Heart left ventricle (tissue), 16 donors: ENCODE results near the gene PRKRIP1. TPM values are rescaled to one million over a fixed set of nuclear protein-coding genes. Genes with fewer than 3 reads are reported as not detected.

Source experiments
- ATAC-seq, 4 donors: fragments of 200-7000 bp; cut with Tn5 transposase; one replicate each; pipeline ENCODE4 v1.9.1; 2020 to 2022; ENCODE audit warnings: moderate library complexity in 4 of 4, mild to moderate bottlenecking in 3 of 4, moderate number of reproducible peaks in 1 of 4
- DNase-seq, 5 donors: peaks; one replicate each; pipeline ENCODE4 v3.0.0-alpha.2; 2020
- H3K27ac ChIP-seq, 12 donors: fragments of 200-600 bp; sonication (generic) in 4 of 12; one replicate each; pipeline versions ENCODE4 v1.5.0 to v1.8.0; 2016 to 2022; ENCODE audit warnings: mild to moderate bottlenecking in 2 of 12
- H3K27me3 ChIP-seq, 9 donors: fragments of 200-600 bp; sonication (generic) in 2 of 9; one replicate each; pipeline versions ENCODE4 v1.5.1 to v1.8.0; 2016 to 2022; ENCODE audit warnings: mild to moderate bottlenecking in 3 of 9
- H3K36me3 ChIP-seq, 9 donors: fragments of 200-600 bp; sonication (generic) in 2 of 9; one replicate each; pipeline versions ENCODE4 v1.5.0 to v1.8.0; 2018 to 2022; ENCODE audit warnings: mild to moderate bottlenecking in 2 of 9
- H3K4me1 ChIP-seq, 12 donors: fragments of 200-600 bp; sonication (generic) in 4 of 12; one replicate each; pipeline versions ENCODE4 v1.5.0 to v1.8.0; 2016 to 2022; ENCODE audit warnings: mild to moderate bottlenecking in 3 of 12
- H3K4me3 ChIP-seq, 12 donors: fragments of 200-600 bp; sonication (generic) in 4 of 12; one replicate each; pipeline versions ENCODE4 v1.5.0 to v1.8.0; 2017 to 2022; ENCODE audit warnings: mild to moderate bottlenecking in 9 of 12, moderate library complexity in 4 of 12
- H3K9me3 ChIP-seq, 12 donors: fragments of 200-600 bp; sonication (generic) in 4 of 12; one replicate each; pipeline versions ENCODE4 v1.5.0 to v1.8.0; 2016 to 2022; ENCODE audit warnings: mild to moderate bottlenecking in 1 of 12
- POLR2A ChIP-seq, 2 donors: fragments of 450-650 bp; IDR thresholded peaks; one replicate each; pipeline ENCODE4 v1.6.1; 2017; ENCODE audit warnings: antibody characterized with exemption in 2 of 2, mild to moderate bottlenecking in 2 of 2, moderate library complexity in 2 of 2
- WGBS, 4 donors: extraction: QIAGEN DNeasy Blood & Tissue Kit in 2 of 4; methylation state at CpG; one replicate each; pipeline versions ENCODE4 v1.1.5 to v1.1.7; 2013 to 2018; 5-methylcytosine and 5-hydroxymethylcytosine counted together
- intact Hi-C, 10 donors: fragments of 100-400 bp; cut with DNase I; formaldehyde crosslinking; loops; one replicate each; pipeline versions ENCODE4 v1.11.1 to v1.14.2; 2022
- polyA plus RNA-seq, 2 donors: library from polyadenylated mRNA; stranded (reverse); fragments of 200-250 nt; gene quantifications; one replicate each; pipeline ENCODE4 v1.2.3, GENCODE V29; 2013
- total RNA-seq, 9 donors: library from RNA; depleted of rRNA in 2 of 9; stranded (reverse); fragments of >200 nt in 2 of 9; fragmentation: NEBNext Ultra II Directional in 3 of 9; extraction: Animal tissue kit (Norgen Biotek cat#: 25700) in 3 of 9; gene quantifications; one replicate each; pipeline versions ENCODE4 v1.1.0 to v1.2.4, GENCODE V29; 2016 to 2023
- TF ChIP-seq, protein P1 (sequence below), 12 donors: fragments of 200-600 bp; sonication (generic) in 4 of 12; IDR thresholded peaks; one replicate each; pipeline versions ENCODE4 v1.5.0 to v1.8.0; 2018 to 2022; ENCODE audit warnings: antibody characterized with exemption in 12 of 12, mild to moderate bottlenecking in 5 of 12
- donor health status: ischemic (EF 13 %, LVEDD 7.1; RV severe dilation, severe dysfunction).
- donor health status: healthy with polysubstance abuse.
- donor health status: DM: no; HTN: yes; CAD: no.
- donor health status: DM: no; HTN: no; CAD: no.
- donor health status: ischemic (EF 25% LVEDD 6.9; RV normal size, moderate dysfunction).
- donor health status: ischemic (EF 25% LVEDD 5.7; RV mildly dilated, moderate dysfunction).
- donor health status: healthy.
- donor health status: DM: yes; HTN: yes; CAD: no.
- donor health status: ischemic (EF 35%, LVEDD 5.7; RV mildly dilated, moderate dysfunction).
- donor health status: nonischemic (EF 11% LVEDD 7.7; RV severe dilation, severe dysfunction).
- donor health status: DM: yes; HTN: yes; CAD: no.
- donor health status: PGD.
- donor health status: ischemic (EF 29% LVEDD 5.4; RV normal size, mild dysfunction).
- donor health status: nonischemic (EF 23%, LVEDD 6.1; RV moderate dilation, normal function).

The PRKRIP1 gene
- total and polyA plus RNA-seq, 11 donors, result 7.4 to 15.2 (median 11.7) TPM

- DNase-seq (no peak), ATAC-seq (no peak)
- Histone ChIP-seq H3K36me3 (peaks cover 0 to 39% (median 30%) of the 10 kb centered on the region in 9 donors), H3K9me3 (no peaks in the 10 kb centered on the region), H3K27me3 (no peaks in the 10 kb centered on the region), H3K4me3 (peak overlapping the region; percentile 66 to 97 (median 84)), H3K4me1 (peaks cover 0 to 22% (median 10%) of the 10 kb centered on the region in 12 donors), H3K27ac (peak overlapping the region; percentile 51 to 90 (median 84))
- 13 to 17% (median 15%) methylated on average over 9 of the region's 9 CpGs for WGBS, 4 donors
- intact Hi-C loops, result no loop called here
- no peak for TF ChIP-seq POLR2A (IDR thresholded peaks at IDR 0.05)
- TF ChIP-seq, protein P1, sequence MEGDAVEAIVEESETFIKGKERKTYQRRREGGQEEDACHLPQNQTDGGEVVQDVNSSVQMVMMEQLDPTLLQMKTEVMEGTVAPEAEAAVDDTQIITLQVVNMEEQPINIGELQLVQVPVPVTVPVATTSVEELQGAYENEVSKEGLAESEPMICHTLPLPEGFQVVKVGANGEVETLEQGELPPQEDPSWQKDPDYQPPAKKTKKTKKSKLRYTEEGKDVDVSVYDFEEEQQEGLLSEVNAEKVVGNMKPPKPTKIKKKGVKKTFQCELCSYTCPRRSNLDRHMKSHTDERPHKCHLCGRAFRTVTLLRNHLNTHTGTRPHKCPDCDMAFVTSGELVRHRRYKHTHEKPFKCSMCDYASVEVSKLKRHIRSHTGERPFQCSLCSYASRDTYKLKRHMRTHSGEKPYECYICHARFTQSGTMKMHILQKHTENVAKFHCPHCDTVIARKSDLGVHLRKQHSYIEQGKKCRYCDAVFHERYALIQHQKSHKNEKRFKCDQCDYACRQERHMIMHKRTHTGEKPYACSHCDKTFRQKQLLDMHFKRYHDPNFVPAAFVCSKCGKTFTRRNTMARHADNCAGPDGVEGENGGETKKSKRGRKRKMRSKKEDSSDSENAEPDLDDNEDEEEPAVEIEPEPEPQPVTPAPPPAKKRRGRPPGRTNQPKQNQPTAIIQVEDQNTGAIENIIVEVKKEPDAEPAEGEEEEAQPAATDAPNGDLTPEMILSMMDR (IDR thresholded peaks at IDR 0.05), result no peak
Observed at GRCh38 chr7:102395592-102395872, 631 bp upstream of the PRKRIP1 start.

GRCh38 chr7:102396710-102397019 lies 502 bp downstream of the PRKRIP1 start:
- Histone ChIP-seq H3K9me3 (no peaks in the 10 kb centered on the region), H3K27ac (peak overlapping the region; percentile 1 to 90 (median 84)), H3K4me3 (peak overlapping the region; percentile 66 to 97 (median 84)), H3K4me1 (peaks cover 0 to 22% (median 10%) of the 10 kb centered on the region in 12 donors), H3K27me3 (no peaks in the 10 kb centered on the region), H3K36me3 (peaks cover 0 to 50% (median 40%) of the 10 kb centered on the region in 9 donors)
- WGBS, 4 donors, result 0% methylated on average over 12 of the region's 12 CpGs
- DNase-seq, result no peak
- intact Hi-C loops, result loop anchor here in 1 of 10 donors (1.0 kb wide), 1 partner anchor 37 kb away; the partner anchor contains the start of gene ORAI2
- peak; percentile 1 to 9 (median 2) for ATAC-seq
- TF ChIP-seq POLR2A (IDR thresholded peaks at IDR 0.05), result no peak
- TF ChIP-seq, protein P1 (IDR thresholded peaks at IDR 0.05), result no peak

DNA sequence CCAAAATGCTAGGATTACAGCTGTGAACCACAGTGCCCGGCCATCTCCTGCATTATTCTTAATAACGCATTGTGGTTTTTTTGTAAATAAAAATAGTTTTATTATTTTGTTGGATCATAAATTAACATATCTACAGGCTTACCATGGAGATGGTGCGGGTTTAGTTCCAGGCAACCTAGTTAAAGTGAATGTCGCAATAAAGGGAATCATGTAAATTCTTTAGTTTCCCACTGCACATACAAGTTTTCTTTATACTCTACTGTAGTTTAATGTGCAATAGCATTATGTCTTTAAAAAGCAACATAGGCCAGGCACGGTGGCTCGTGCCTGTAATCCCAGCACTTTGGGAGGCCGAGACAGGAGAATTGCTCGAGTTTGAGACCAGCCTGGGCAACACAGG lies 2.4 kb downstream of the PRKRIP1 start:
- Histone ChIP-seq H3K9me3 (no peaks in the 10 kb centered on the region), H3K27me3 (no peaks in the 10 kb centered on the region), H3K27ac (no peak overlapping the region), H3K4me1 (peaks cover 0 to 22% (median 10%) of the 10 kb centered on the region in 12 donors), H3K36me3 (peaks cover 0 to 58% (median 52%) of the 10 kb centered on the region in 9 donors), H3K4me3 (no peak overlapping the region)
- intact Hi-C loops, result no loop called here
- 92 to 96% (median 95%) methylated on average over 8 of the region's 8 CpGs for WGBS, 4 donors
- ATAC-seq (no peak), DNase-seq (no peak)
- TF ChIP-seq POLR2A (IDR thresholded peaks at IDR 0.05), result no peak
- TF ChIP-seq, protein P1 (IDR thresholded peaks at IDR 0.05), result no peak

DNA sequence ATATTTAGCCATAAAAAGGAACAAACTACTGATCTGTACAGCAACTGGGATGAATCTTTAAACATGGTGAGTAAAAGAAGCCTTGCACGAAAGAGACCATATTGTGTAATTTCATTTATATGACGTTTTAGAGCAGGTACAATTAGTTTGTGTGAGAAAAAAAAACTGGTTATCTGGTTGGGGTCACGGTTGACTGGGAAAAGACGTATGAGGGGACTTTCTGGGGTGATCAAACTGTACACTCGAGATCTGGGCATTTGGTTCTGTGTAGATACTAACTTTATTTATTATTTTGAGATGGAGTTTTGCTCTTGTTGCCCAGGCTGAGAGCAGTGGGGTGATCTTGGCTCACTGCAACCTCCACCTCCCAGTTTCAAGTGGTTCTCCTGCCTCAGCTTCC lies 4.2 kb downstream of the PRKRIP1 start:
- DNase-seq, result no peak
- H3K9me3 ChIP-seq, result no peaks in the 10 kb centered on the region
- WGBS, 4 donors, result 90 to 94% (median 91%) methylated on average over 5 of the region's 5 CpGs
- H3K4me1 ChIP-seq, result peaks cover 0 to 31% (median 9%) of the 10 kb centered on the region in 12 donors
- peaks cover 0 to 71% (median 68%) of the 10 kb centered on the region in 9 donors for H3K36me3 ChIP-seq
- no peak overlapping the region for H3K27ac ChIP-seq
- ATAC-seq, result no peak
- intact Hi-C loops, result loop anchor here in 1 of 10 donors (10.0 kb wide), 1 partner anchor 54 kb away; no protein-coding TSS in a partner anchor
- H3K27me3 ChIP-seq, result no peaks in the 10 kb centered on the region
- TF ChIP-seq, protein P1 (IDR thresholded peaks at IDR 0.05), result no peak
- TF ChIP-seq POLR2A (IDR thresholded peaks at IDR 0.05), result no peak
- H3K4me3 ChIP-seq, result no peak overlapping the region
